GM19397 (cell line): ENCODE results near the gene TAL1.

Experiments
- ATAC-seq: cut with Tn5 transposase; IDR thresholded peaks from one replicate; pipeline ENCODE4 v1.9.1; 2021; ENCODE audit warnings: mild to moderate bottlenecking, moderate library complexity; ENCODE audit not compliant: unreplicated experiment

TAL1 gene

GRCh38 chr1:47229886-47230691 is 1.9 kb downstream of the TAL1 start:
- ATAC-seq, result no peak

DNA sequence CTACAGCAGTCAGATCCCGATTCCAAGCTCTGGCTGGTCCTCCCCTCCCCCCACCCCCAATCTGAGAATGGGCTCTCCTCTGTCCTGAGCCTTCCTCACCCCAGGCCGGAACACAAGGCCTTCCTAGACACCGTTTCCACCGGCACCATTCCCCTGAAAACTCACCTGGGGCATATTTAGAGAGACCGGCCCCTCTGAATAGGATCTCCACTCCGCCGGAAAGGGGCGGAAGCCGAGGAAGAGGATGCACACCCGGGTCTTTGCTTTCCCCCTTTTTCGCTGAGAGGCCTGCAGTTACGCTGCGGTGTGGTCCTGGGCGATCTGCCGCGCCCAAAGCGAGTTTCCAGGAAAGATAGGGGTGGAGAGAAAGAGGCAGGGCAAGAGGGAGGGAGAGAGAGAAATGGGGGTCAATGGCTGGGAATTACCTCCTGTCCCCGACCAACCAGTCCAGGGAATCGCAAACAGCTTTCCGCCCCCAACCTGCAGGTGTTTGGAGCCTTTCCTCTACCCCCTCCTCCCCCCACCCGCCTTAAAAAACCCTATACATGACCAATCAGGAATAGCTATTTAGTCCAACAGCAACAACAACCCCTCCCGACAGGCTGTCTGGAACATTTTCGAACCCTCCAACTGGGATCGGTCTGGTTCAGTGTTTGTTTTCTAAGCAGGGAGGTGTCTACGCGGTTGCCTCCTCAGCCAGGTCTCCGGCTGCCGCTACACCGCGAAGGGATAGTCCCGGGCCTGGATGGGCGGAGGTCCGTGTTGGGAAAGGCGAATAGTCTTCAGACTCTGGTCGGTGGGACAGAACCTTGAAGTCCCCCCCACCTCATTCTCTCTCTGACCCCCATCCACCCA is 2.8 kb downstream of the TAL1 start:
- ATAC-seq, result no peak

GRCh38 chr1:47228644-47229030 is 3.4 kb downstream of the TAL1 start:
- ATAC-seq, result no peak

GRCh38 chr1:47227341-47228232 is 4.4 kb downstream of the TAL1 start:
- no peak for ATAC-seq

DNA sequence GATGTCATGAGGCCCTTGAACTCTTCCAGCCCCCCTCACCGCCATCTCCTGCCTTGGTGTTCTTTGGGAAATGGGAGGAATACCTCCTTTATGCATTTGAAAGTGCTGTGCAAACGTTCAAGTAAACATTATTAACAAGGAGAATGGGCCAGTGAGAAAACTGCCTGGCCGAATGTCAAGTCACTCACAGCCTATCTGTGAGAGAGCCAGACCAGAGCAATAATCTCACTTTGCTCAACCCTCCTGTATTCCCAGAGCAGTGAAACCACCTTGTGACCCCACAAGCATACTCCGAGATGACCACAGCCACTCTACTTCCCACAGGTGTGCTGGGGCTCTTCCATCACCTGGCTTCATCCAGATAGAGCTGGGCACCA is 5.2 kb downstream of the TAL1 start:
- ATAC-seq, result no peak

- no peak for ATAC-seq
Measured at GRCh38 chr1:47226121-47226838, 5.7 kb downstream of the TAL1 start.

DNA sequence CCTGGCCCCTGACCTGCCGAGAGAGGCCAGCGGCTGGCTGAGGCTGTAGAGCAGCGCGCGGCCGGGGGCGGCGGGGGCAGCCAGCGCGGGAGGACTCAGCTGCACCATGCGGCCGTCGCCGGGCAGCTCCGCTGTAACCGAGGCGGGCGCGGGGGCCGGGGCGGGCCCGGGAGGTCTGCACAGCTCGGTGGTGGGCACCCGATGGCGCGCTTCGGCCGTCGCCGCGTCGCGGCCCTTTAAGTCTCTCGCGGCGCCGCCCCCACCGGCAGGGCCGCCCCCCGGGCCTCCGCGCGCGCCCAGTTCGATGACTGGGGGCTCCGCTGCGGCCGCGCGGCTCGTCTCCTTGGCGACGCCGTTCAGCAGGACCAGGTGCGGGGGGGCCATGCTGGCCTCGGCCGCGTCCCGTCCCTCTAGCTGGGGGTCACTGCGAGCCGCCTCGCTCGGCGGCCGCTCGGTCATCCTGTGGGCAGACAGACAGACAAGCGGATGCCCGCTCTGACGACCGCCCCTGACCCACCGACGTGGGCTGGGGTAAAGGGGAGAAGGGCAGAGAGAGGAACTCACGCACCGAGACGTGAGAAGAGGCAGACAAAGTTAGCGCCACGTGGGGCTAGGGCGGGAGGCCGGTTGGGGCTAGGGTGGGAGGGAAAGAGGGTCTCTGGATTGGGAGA is 6.5 kb downstream of the TAL1 start:
- ATAC-seq, result no peak

DNA sequence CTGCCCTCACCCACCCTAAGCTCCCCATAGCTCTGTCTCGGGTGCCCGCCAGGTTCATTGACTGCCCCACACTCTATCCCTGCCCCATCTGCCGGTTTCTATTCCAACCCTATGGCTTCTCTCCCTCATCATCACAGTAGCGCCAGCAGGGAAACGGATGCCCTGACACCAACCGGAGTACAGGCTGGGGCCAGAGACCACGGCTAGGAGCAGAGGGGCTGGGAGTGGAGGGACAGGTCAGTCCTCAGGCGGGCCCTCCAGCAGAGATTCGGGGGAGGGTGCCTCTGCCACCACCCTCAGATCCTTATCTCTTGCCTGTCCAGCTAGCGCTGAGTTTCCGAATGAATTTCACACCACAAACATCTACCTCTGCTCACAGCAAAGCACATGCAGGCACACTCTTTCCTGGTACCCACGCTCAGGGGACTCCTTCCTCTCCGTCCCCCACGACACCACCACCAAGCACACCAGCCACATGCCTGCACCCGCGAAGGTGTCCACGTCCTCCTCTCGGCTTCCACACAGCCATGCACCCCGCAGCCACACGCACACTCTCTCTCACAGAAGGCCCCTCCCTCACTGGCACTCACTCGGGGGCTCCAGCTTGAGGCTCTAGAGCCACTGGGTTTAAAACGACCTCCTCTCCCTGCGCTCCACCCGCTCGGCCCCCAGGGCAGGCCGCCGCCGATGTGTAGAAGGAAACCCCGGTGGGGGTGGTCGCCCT is 7.2 kb downstream of the TAL1 start:
- ATAC-seq, result no peak

GRCh38 chr1:47223921-47224675 is 7.9 kb downstream of the TAL1 start:
- no peak for ATAC-seq

DNA sequence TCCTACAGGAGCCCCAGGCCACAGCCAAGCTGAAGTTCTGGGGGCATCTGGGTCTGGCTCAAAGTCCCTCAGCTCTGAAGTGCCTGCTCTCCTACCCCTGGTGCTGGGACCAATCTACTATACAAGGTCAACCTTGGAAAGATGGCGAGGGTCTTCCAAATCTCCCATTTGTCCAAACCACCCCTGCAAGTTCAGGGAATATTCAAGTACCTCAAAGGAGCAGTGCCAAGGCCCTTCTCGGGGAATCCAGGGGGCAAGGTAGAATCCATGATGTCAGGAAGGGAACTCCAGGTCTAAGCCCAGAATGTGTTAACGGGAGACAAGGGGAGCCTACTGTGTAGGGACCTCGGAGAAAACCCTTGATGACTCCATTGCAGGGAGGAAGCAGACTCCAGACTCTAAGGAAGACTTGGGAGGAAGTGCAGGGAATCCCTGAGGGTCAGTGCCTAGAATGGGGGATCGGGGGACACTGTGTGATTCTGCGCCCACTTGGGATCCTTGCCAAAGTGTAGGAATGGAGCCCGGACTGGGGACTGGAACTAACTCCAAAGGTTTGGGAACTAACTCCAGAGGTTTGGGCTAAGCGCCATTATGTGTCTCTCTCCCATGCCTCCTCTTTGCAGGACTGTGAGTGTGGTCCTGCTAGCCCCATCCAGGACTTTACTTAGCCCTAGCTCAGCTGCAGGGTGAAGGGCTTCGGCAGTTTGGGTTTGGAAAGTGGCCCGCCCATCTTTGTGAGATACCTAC is 8.7 kb downstream of the TAL1 start:
- ATAC-seq, result no peak

DNA sequence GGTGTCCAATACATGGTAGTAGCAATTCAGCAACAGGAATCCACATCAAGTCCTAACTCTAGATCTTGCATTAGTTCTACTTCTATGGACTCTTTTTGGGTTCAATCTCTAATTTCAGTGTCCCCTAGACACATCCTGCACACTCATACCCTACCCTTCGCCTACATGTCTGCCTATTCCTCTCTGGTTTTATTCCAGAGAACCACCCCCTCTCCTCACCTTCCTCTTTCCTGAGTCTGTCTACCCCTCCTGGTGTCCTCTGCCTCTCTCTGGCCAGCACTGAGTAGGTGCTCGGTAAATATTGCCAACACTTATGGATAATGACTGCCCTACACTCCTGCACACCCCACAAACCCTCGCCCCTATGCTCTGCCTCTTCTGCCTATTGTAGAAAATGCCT is 9.5 kb downstream of the TAL1 start:
- no peak for ATAC-seq

DNA sequence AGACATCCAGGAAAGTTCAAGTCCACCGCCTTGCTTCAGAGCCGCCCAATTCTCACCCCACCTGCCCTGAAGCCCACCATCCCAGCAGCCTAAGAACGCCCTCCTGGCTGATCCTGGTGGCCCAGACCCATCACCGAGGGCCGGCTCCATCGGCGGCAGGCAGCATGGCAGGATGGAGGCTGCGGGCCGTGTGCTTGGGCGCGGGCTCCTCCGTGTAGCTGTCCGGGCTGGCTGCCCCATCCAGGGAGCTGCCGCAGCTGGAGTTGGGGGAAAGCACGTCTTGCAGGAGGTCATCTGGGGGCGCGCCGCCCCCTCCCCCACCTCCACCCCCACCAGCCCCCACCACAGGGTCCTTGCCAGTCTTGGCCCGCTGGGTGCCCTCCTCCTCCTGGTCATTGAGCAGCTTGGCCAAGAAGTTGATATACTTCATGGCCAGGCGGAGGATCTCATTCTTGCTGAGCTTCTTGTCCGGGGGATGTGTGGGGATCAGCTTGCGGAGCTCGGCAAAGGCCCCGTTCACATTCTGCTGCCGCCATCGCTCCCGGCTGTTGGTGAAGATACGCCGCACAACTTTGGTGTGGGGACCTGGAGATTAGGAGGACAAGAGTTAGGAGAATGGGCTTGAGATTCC is 12.3 kb downstream of the TAL1 start:
- ATAC-seq, result no peak

DNA sequence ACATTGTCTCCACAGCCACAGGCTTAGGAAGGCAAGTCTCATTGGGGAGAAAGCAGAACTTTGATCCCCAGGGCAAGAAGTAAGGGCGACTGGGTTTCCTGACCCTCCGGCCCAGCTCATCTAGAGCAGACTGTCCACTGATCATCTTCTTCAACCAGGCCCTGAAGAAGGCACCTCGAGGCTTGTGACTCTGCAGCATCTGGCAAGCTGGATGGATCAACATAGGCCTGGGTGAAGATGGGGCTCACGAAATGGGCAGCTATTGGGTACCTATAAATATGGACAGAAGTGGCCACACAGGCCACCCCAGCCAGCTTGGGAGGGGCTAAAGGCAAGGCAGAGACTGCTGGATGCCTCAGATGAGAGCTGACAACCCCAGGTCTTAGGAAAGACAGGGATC is 13.0 kb downstream of the TAL1 start:
- no peak for ATAC-seq

GRCh38 chr1:47216278-47217059 is 15.6 kb downstream of the TAL1 start:
- ATAC-seq, result no peak

GRCh38 chr1:47215713-47216112 is 16.3 kb downstream of the TAL1 start:
- no peak for ATAC-seq

DNA sequence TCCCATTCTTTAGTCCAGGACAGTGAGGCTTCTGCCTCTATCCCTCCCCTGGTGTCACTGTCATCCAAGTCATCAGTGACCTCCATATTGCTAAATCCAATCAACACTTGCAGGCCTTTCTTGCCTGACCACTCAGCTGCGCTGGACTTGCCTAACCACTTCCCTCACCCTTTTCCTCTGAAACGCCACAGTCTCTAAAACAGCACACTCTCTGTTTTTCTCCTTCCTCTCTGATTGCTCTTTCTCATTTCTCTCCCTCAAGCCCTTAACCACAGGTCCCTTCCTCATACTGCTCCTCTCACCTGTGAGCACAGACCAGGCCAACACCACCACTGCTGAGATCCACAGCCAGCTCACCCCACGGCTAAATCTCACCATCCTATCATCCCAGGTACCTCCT is 17.5 kb downstream of the TAL1 start:
- no peak for ATAC-seq
